Posterior vena cava (tissue), 2 donors: ENCODE results near the gene ZNF432. TPM values are rescaled to one million over a fixed set of nuclear protein-coding genes. Genes with fewer than 3 reads are reported as not detected.
"Not testable (repeated sequence)": the region's sequence is repeated elsewhere in the genome, so short reads cannot be mapped to it uniquely, and the experiment has no call there.

Experiments used
- DNase-seq: peaks from one replicate; pipeline ENCODE4 v3.0.0-alpha.2; 2020; ENCODE audit warnings: low spot score
- intact Hi-C, 2 donors: fragments of 100-400 bp; cut with DNase I; formaldehyde crosslinking; loops; one replicate each; pipeline versions ENCODE4 v1.14.1 to v1.14.2; 2022 to 2023
- long read RNA-seq, 2 donors: library from polyadenylated mRNA; unstranded; transcript quantifications; one replicate each; pipeline ENCODE4 v2.0.0, GENCODE V29; 2020 to 2021
- total RNA-seq, 2 donors: library from RNA; stranded (reverse); fragmentation: NEBNext Ultra II Directional; extraction: Animal tissue kit (Norgen Biotek cat#: 25700); gene quantifications; one replicate each; pipeline ENCODE4 v1.2.1, GENCODE V29; 2021
- donor health status: DM: yes; HTN: yes; CAD: no.
- donor health status: DM: yes; HTN: yes; CAD: no.

The ZNF432 gene
- total RNA-seq, result 10 to 100 TPM; 12.5 to 18.1 TPM
- long read RNA-seq, donor 1, partial matches to known transcripts, result 0 of 3 reads
- long read RNA-seq, donor 1, other reads (novel, unspliced or antisense), result 2 of 3 reads
- long read RNA-seq, donor 2, partial matches to known transcripts, result 0 of 4 reads
- long read RNA-seq, donor 2, other reads (novel, unspliced or antisense), result 4 of 4 reads

GRCh38 chr19:52048555-52049501 is at the start of gene ZNF432:
ZNF432 (minus strand) TSS chr19:52048838; CDS start chr19:52046868, 1,970 bp downstream.
- DNase-seq, result peak; percentile 99
- intact Hi-C loops, result no loop called here

- intact Hi-C loops, DNase-seq: not testable (repeated sequence)
Observed at GRCh38 chr19:52096416-52096815, 47.8 kb upstream of the ZNF432 start.

GRCh38 chr19:52095172-52096014 is 46.8 kb upstream of the ZNF432 start, which contains the start of gene ZNF841:
ZNF841 (minus strand) TSS chr19:52095765; CDS start chr19:52084801, 10,964 bp downstream.
- intact Hi-C loops, result no loop called here
- DNase-seq, result peak; percentile 99

GRCh38 chr19:52094526-52095130 is 46.0 kb upstream of the ZNF432 start:
- no peak for DNase-seq
- intact Hi-C loops, result no loop called here

GRCh38 chr19:52086481-52086880 is 37.8 kb upstream of the ZNF432 start:
- no peak for DNase-seq
- intact Hi-C loops, result no loop called here

- DNase-seq, result no peak
- intact Hi-C loops, result no loop called here
Observed at GRCh38 chr19:52070496-52070895, 21.9 kb upstream of the ZNF432 start.

GRCh38 chr19:52069653-52070052 is 21.0 kb upstream of the ZNF432 start:
- DNase-seq, result no peak
- intact Hi-C loops, result no loop called here

GRCh38 chr19:52066258-52066863 is 17.7 kb upstream of the ZNF432 start:
- no peak for DNase-seq
- intact Hi-C loops, result no loop called here

- intact Hi-C loops, result no loop called here
- DNase-seq, result no peak
Observed at GRCh38 chr19:52065399-52065798, 16.8 kb upstream of the ZNF432 start.

- intact Hi-C loops, DNase-seq: not testable (repeated sequence)
Observed at GRCh38 chr19:52056480-52056879, 7.8 kb upstream of the ZNF432 start.

GRCh38 chr19:52051736-52052135 is 3.1 kb upstream of the ZNF432 start:
- intact Hi-C loops, result not testable (repeated sequence)

GRCh38 chr19:52039169-52039568 is 9.5 kb downstream of the ZNF432 start:
- intact Hi-C loops, result no loop called here
- no peak for DNase-seq

More at GRCh38 chr19:52051736-52052135, 3.1 kb upstream of the ZNF432 start:
- not testable (repeated sequence) for DNase-seq

- DNase-seq, result no peak
- intact Hi-C loops, result no loop called here
Observed at GRCh38 chr19:52034051-52034728, 14.4 kb downstream of the ZNF432 start.

GRCh38 chr19:52028780-52029123 is 19.9 kb downstream of the ZNF432 start:
- no peak for DNase-seq
- intact Hi-C loops, result loop anchor here in 1 of 2 donors (1.0 kb wide), 1 partner anchor 37 kb away; no protein-coding TSS in a partner anchor

- intact Hi-C loops, result loop anchor here in 1 of 2 donors (1.0 kb wide), 1 partner anchor 37 kb away; no protein-coding TSS in a partner anchor
- peak; percentile 97 for DNase-seq
Observed at GRCh38 chr19:52028027-52028779, 20.4 kb downstream of the ZNF432 start, which contains the start of gene ZNF614. ZNF614 (minus strand) TSS chr19:52028379; CDS start chr19:52025745, 2,634 bp downstream.

- DNase-seq, intact Hi-C loops: not testable (repeated sequence)
Observed at GRCh38 chr19:52026255-52026990, 22.2 kb downstream of the ZNF432 start.
